NCI-H1694 (cell line): ENCODE measurements around the gene SPAG16.
"Not testable (repeated sequence)": the region's sequence is repeated elsewhere in the genome, so short reads cannot be mapped to it uniquely, and the experiment has no call there.

Experiments
- DNase-seq: peaks from one replicate; lab custom pipeline; 2025; lab: John Stamatoyannopoulos, UW

SPAG16 gene

GRCh38 chr2:213834746-213835145 is 550.5 kb downstream of the SPAG16 start:
- DNase-seq, result no peak

GRCh38 chr2:213846856-213847255 is 562.6 kb downstream of the SPAG16 start:
- DNase-seq, result no peak

GRCh38 chr2:213847316-213847715 is 563.1 kb downstream of the SPAG16 start:
- DNase-seq, result no peak

- no peak for DNase-seq
Observed at GRCh38 chr2:213848631-213849030, 564.4 kb downstream of the SPAG16 start.

- no peak for DNase-seq
Observed at GRCh38 chr2:213861638-213862037, 577.4 kb downstream of the SPAG16 start.

- no peak for DNase-seq
Observed at GRCh38 chr2:213862407-213863076, 578.3 kb downstream of the SPAG16 start.

DNA sequence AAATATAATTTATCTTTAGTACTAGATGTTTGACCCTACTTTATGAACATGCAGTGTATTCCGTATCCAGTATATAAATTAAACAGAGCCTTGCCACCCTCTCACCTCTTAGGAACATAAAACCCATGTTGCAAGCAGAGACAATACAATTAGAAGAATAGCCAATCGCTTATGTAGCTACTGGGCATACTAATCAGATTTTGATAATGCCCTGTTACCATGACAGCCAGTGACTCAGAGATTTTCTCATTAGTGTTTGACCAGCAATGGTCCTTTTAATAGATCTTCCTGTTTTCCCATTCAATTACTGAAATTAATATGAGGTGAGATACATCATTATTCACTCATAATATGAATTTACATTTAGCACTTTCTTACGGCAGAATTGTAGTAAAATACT is 579.3 kb downstream of the SPAG16 start:
- DNase-seq, result no peak

DNA sequence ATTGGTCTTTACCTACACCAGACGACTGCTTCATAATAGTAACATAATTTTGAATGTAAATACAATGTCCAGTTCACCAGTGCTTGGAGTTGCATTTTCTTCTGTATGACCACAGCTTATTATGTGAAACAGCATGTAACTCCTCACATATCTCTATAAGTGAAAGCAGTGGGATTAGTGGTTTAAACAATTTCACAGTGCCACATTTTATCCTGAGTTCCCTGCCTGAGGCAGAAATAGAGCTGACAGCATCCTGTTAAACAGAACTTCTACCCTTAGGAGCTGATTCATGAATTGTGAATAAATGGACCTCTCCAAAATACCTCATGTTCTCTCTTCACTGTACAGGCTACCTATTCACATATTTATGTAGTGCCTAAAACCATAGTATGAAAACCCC is 584.3 kb downstream of the SPAG16 start:
- no peak for DNase-seq

DNA sequence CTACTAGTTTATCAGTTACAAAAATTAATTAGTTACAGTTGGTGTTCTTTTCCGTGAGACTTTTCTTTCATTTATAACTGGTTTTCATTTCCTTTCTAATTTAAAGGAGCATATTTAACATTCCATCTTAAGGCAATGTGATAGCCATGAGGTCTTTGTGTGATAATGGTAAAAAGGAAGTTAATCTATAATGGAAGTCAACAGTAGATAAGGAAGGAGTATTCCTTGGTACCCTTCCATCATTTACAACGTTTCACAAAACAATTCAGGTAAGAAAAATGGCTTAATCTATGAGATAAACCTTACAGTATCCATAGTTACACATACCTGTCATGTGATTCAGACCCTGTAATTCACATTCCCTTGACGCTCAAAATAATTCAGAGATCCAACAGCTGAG is 601.2 kb downstream of the SPAG16 start:
- DNase-seq, result no peak

GRCh38 chr2:213914510-213914909 is 630.2 kb downstream of the SPAG16 start:
- no peak for DNase-seq

DNA sequence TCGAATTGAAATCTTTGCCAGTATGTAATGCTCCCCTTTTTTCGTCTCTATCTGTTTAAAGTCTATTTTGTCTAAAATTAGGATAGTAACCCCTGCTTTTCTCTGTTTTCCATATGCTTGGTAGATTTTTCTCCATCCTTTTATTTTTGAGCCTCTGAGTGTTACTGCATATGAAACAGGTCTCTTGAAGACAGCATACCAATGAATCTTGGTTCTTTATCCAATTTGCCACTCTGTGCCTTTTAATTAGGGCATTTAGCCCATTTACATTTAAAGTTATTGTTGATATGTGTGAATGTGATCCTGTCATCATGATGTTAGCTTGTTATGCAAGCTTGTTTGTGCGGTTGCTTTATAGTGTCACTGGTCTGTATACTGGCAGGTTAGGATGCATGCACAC is 635.8 kb downstream of the SPAG16 start:
- DNase-seq, result no peak

- DNase-seq, result no peak
Observed at GRCh38 chr2:213923543-213923942, 639.3 kb downstream of the SPAG16 start.

- DNase-seq, result peak; percentile 10
Observed at GRCh38 chr2:213934560-213934959, 650.3 kb downstream of the SPAG16 start.

- no peak for DNase-seq
Observed at GRCh38 chr2:213958086-213958485, 673.8 kb downstream of the SPAG16 start.

GRCh38 chr2:213959589-213959988 is 675.3 kb downstream of the SPAG16 start:
- DNase-seq, result no peak

DNA sequence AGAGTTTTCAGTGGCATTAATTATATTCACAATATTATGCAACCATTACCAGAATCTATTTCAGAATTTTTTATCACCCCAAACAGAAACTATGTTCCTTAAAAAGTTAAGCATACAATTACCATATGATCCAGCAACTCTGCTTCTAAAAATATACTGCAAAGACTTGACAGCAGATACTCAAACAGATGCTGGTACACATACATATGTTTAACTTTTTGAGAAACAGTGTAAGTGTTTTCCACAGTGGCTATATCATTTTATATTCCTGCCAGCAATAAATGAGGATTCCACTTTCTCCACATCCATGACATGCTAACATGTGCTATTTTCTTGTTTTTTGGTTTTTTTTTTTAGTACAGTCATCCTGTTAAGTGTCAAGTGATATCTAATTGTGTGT is 687.3 kb downstream of the SPAG16 start:
- DNase-seq, result no peak

DNA sequence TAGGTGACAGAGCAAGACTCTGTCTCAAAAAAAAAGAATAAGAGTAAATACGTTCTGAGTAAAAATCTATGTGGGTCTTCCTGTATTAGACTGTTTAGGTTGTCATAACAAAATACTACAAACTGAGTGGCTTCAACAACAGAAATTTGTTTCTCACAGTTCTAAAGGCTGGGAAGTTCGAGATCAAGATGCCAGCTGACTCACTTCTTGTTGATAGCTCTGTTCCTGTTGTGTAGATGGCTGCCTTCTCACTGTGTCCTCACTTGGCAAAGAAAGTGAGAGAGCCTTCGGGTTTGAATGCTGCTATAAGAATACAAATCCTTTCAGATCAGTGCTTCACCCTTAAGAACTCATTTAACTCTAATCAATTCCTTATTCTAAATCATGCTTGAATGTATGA is 696.6 kb downstream of the SPAG16 start:
- DNase-seq, result no peak

DNA sequence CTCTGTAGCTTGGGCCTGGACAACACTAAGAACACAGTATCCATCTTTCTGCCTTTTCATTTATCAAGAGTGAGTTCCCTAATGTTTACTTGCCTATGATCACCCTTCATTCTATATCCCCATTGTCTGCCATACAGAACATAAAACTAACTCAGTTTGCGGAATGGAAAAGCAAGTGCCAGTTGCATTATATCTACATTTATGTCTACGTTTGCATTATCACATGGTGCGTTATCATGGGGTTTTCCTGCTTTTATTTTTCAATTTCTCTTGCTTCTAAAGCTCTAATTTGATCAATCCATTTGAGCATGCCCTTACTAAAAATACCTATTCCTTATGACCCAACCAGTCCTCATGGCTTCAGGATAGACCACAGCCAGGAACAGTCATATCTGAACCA is 704.9 kb downstream of the SPAG16 start:
- DNase-seq, result no peak

DNA sequence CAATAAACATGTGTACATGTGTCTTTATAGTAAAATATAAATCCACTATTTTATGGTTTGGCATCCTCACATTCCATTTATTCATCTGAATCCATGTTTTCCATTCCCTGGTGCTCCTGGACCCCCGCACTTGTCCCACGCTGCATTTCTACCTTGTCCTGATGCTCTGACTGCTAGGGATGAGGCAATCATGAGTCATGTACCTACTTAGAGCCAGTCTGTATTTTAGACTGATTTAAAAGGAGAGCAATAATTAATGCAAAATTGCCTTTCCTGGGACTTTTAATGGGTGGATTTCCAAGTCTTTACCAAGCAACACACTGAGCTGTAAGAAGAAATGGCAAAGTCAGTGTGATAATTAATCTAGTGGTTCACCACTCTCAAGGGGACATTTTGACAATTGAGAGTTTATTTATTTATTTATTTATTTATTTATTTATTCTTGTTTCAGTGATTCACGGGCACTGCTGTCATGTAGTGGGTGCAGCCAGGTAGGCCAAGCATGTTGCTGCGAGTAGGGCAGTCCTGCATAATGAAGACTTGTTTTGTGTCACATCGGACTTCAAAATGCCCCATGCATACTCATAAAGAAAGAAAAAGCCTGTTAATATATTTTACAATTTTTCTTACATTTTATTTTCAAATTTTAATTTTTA is 707.3 kb downstream of the SPAG16 start:
- DNase-seq, result no peak

GRCh38 chr2:213995400-213996105 is 711.3 kb downstream of the SPAG16 start:
- DNase-seq, result no peak

DNA sequence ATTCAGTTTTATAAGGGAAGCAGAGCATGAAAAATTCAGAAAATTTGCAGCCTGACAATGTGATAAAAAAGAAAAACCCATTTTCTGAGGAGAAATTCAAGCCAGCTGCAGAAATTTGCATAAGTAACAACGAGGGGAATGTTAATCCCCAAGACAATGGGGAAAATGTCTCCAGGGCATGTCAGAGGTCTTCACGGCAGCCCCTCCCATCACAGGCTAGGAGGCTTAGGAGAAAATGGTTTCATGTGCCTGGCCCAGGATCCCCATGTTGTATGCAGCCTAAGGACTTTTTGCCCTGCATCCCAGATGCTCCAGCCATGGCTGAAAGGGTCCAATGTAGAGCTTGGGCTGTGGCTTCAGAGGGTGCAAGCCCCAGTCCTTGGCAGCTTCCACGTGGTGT is 714.7 kb downstream of the SPAG16 start:
- DNase-seq, result not testable (repeated sequence)

DNA sequence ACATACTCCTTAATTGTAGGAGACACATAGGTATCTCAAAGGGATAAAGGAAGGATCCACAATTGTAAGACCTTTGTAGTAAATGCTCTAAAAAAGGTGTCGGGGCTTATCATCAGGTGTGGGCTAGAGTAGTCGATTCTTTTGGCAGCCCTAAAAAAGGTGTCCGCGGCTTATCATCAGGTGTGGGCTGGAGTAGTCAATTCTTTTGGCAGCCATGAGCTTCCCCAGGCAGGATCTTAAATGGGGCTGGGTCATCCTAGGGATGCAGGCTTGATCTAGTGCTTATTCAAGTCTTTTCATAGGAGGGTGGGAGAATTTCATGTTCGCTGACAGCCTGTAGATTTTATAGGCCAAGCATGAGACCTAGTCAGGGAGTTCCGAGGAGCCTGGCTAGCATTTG is 720.2 kb downstream of the SPAG16 start:
- no peak for DNase-seq

GRCh38 chr2:214005337-214005736 is 721.1 kb downstream of the SPAG16 start:
- DNase-seq, result no peak
